HEK293T (cell line): ENCODE results near the gene WNT7A.

Experiments
- CTCF ChIA-PET: fragments of 350-600 bp; formaldehyde crosslinking; extraction: SDS; loops from one replicate; lab custom pipeline; 2021; ENCODE audit warnings: antibody characterized with exemption, inconsistent platforms; lab: Yijun Ruan, JAX
- POLR2A ChIA-PET: fragments of 350-600 bp; formaldehyde crosslinking; extraction: SDS; loops from one replicate; lab custom pipeline; 2020; ENCODE audit warnings: antibody characterized with exemption, inconsistent platforms; lab: Yijun Ruan, JAX
- DNase-seq: peaks from one replicate; pipeline ENCODE4 v3.0.0; 2012; ENCODE audit warnings: mixed read lengths; ENCODE audit errors: extremely low spot score
- ARNT ChIP-seq: fragments of 450-650 bp; IDR thresholded peaks from 2 replicates; pipeline ENCODE4 v1.6.1; 2017; ENCODE audit warnings: mild to moderate bottlenecking
- BHLHE40 ChIP-seq: fragments of 450-650 bp; IDR thresholded peaks from 2 replicates; pipeline ENCODE4 v1.6.1; 2016; ENCODE audit warnings: mild to moderate bottlenecking, moderate library complexity, borderline replicate concordance
- CTBP1 ChIP-seq: fragments of 450-650 bp; IDR thresholded peaks from 2 replicates; pipeline ENCODE4 v1.6.1; 2016; ENCODE audit warnings: borderline replicate concordance
- ELF4 ChIP-seq: fragments of 450-650 bp; IDR thresholded peaks from 2 replicates; pipeline ENCODE4 v1.6.1; 2017; ENCODE audit warnings: antibody characterized with exemption
- FOXA1 ChIP-seq: fragments of 450-650 bp; IDR thresholded peaks from 2 replicates; pipeline ENCODE4 v1.6.1; 2016; ENCODE audit warnings: mild to moderate bottlenecking
- FOXK2 ChIP-seq: fragments of 450-650 bp; IDR thresholded peaks from 2 replicates; pipeline ENCODE4 v1.6.1; 2016; ENCODE audit warnings: mild to moderate bottlenecking
- FOXM1 ChIP-seq: fragments of 450-650 bp; IDR thresholded peaks from 2 replicates; pipeline ENCODE4 v1.6.1; 2017; ENCODE audit warnings: mild to moderate bottlenecking, borderline replicate concordance
- HDGF ChIP-seq: fragments of 450-650 bp; IDR thresholded peaks from 2 replicates; pipeline ENCODE4 v1.6.1; 2017; ENCODE audit warnings: antibody characterized with exemption, borderline replicate concordance
- L3MBTL2 ChIP-seq: fragments of 450-650 bp; conservative IDR thresholded peaks from 2 replicates; pipeline ENCODE4 v1.6.1; 2016; ENCODE audit warnings: mild to moderate bottlenecking
- LEF1 ChIP-seq: fragments of 450-650 bp; IDR thresholded peaks from 2 replicates; pipeline ENCODE4 v1.6.1; 2017; ENCODE audit warnings: mild to moderate bottlenecking, borderline replicate concordance
- NFRKB ChIP-seq: fragments of 450-650 bp; IDR thresholded peaks from 2 replicates; pipeline ENCODE4 v1.6.1; 2016; ENCODE audit warnings: mild to moderate bottlenecking, moderate library complexity
- SP1 ChIP-seq: fragments of 450-650 bp; IDR thresholded peaks from 2 replicates; pipeline ENCODE4 v1.6.1; 2017
- SUZ12 ChIP-seq: fragments of 450-650 bp; IDR thresholded peaks from 2 replicates; pipeline ENCODE4 v1.6.1; 2016; ENCODE audit warnings: mild to moderate bottlenecking
- TARDBP ChIP-seq: fragments of 450-650 bp; IDR thresholded peaks from 2 replicates; pipeline ENCODE4 v1.6.1; 2016
- ZNF384 ChIP-seq: fragments of 450-650 bp; IDR thresholded peaks from 2 replicates; pipeline ENCODE4 v1.6.1; 2016
- TF ChIP-seq, protein P1 (sequence below): fragments of 450-650 bp; IDR thresholded peaks from 2 replicates; pipeline ENCODE4 v1.6.1; 2016

The WNT7A gene

DNA sequence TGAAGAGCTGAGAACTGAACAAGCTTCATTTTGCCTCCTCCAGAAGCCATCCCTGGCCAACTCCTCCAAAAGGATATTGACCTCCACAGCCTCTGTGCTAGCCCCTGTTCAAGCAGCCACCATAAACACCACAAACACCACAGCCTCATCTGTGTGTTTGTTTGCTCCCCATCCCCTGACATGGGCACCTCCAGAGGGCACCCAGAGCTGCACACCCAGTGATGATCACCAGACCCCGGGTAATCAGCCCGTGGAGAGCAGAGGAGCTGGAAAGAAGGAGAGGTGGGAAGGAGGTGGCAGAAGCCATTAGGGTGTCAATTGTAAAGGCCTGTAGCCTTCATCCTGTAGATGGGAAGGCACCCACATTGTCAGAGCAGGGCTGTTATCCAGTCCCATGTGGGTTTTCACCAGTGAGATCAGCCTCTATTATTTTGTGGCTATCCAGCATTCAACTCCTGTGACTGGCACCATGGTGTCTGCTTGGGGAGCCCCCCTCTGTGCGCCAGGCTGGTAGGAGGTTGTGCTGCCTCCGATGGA lies 6.8 kb upstream of the WNT7A start:
- TF ChIP-seq LEF1 (no peak), BHLHE40 (no peak), SUZ12 (no peak), FOXK2 (no peak)
- POLR2A ChIA-PET: no interaction called here
- CTCF ChIA-PET: interaction anchor here (0.6 to 4.7 kb wide), 6 partner anchors 9 to 1327 kb away, joined by 3 to 82 read pairs (median 6); no protein-coding TSS in a partner anchor
- no peak for DNase-seq

- TF ChIP-seq FOXA1 (no peak), LEF1 (no peak), HDGF (no peak), FOXK2 (no peak), ELF4 (no peak), TARDBP (no peak), SUZ12 (no peak), BHLHE40 (no peak), L3MBTL2 (no peak), CTBP1 (no peak), ARNT (no peak), NFRKB (no peak), ZNF384 (no peak), SP1 (no peak), FOXM1 (no peak)
- TF ChIP-seq, protein P1, sequence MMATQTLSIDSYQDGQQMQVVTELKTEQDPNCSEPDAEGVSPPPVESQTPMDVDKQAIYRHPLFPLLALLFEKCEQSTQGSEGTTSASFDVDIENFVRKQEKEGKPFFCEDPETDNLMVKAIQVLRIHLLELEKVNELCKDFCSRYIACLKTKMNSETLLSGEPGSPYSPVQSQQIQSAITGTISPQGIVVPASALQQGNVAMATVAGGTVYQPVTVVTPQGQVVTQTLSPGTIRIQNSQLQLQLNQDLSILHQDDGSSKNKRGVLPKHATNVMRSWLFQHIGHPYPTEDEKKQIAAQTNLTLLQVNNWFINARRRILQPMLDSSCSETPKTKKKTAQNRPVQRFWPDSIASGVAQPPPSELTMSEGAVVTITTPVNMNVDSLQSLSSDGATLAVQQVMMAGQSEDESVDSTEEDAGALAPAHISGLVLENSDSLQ: no peak
- DNase-seq: no peak
- CTCF ChIA-PET: interaction anchor here (0.6 to 4.7 kb wide), 9 partner anchors 10 to 1328 kb away, joined by 3 to 82 read pairs (median 4); no protein-coding TSS in a partner anchor
- POLR2A ChIA-PET: no interaction called here
These were observed 5.8 kb upstream of the WNT7A start for GRCh38 chr3:13885704-13886010.

- DNase-seq: peak; percentile 66
- no peak for TF ChIP-seq LEF1
- TF ChIP-seq CTBP1: 0 out of 2 replicates have a peak, but pooled peaks have one; percentile 29
- ChIA-PET POLR2A (no interaction called here), CTCF (interaction anchor here (0.8 to 4.7 kb wide), 9 partner anchors 8 to 229 kb away, joined by 3 to 82 read pairs (median 3); no protein-coding TSS in a partner anchor)
These were observed 5.2 kb upstream of the WNT7A start for GRCh38 chr3:13884851-13885703.

- POLR2A ChIA-PET: no interaction called here
- DNase-seq: no peak
- CTCF ChIA-PET: interaction anchor here (4.7 kb wide), 1 partner anchor 227 kb away, joined by 82 read pairs; no protein-coding TSS in a partner anchor
- TF ChIP-seq, protein P1: no peak
- TF ChIP-seq TARDBP (no peak), FOXA1 (no peak), FOXK2 (no peak), BHLHE40 (no peak), FOXM1 (no peak), NFRKB (no peak), CTBP1 (no peak), LEF1 (no peak), ZNF384 (no peak), HDGF (no peak)
These were observed 3.8 kb upstream of the WNT7A start for GRCh38 chr3:13883681-13884080.

- TF ChIP-seq SUZ12: no peak
- TF ChIP-seq TARDBP: no peak
- TF ChIP-seq ELF4: no peak
- TF ChIP-seq BHLHE40: no peak
- no peak for TF ChIP-seq ARNT
- TF ChIP-seq ZNF384: no peak
- TF ChIP-seq SP1: no peak
- no peak for TF ChIP-seq L3MBTL2
- ChIA-PET POLR2A (no interaction called here), CTCF (interaction anchor here (0.6 kb wide), 1 partner anchor 61 kb away, joined by 3 read pairs; no protein-coding TSS in a partner anchor)
- no peak for DNase-seq
These were observed 3.0 kb upstream of the WNT7A start for GRCh38 chr3:13882876-13883275.

DNA sequence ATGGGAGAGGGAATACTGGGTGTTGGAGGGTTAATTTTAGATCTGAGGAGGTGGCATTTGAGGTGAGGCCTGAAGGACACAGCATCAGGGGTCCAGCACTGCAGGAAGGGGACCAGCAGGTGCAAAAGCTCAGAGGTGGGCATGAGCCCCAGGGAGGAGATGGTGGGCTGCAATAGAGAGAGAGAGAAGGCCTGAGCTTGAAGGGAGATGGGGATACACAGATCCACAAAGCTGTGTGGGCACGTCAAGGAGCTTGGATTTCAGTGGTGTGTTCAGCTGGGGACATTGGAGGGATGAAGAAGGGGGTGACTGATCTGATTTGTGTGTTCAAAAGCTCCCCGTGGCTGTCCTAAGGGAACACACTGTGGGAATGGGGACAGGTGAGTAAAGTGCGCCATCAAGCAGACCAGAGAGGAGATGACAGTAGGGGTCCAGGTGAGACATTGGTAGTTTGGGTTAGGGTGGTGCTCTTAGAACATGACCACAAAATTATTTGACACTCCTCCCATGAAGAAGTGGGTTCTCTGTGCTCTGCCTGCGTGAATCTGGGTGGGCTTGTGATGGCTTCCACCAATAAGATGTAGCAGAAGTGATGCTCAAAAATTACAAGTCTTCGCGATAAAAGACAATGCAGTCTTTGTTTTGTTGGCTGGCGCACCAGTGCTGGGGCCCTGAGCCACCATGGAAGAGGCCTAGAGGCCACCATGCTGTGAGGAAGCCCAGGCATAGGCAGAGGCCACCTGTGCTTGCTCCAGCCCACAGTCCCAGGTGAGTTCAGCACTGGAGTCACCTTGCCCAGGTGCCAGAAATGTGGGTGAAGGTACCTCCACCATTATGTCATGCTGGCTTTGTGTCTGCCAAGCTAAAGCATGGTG lies 1.9 kb upstream of the WNT7A start:
- ChIA-PET CTCF (interaction anchor here (0.9 to 3.5 kb wide), 3 partner anchors 224 to 455 kb away, joined by 4 to 32 read pairs (median 5); no protein-coding TSS in a partner anchor), POLR2A (no interaction called here)
- DNase-seq: no peak
- TF ChIP-seq BHLHE40 (no peak), FOXK2 (no peak), FOXA1 (no peak), HDGF (no peak), L3MBTL2 (no peak), ARNT (no peak), NFRKB (no peak)
- TF ChIP-seq, protein P1: no peak
